Epithelial cell of proximal tubule (primary cell): ENCODE measurements around the gene CCDC167. TPM values are rescaled to one million over a fixed set of nuclear protein-coding genes. Genes with fewer than 3 reads are reported as not detected.
A peak's percentile ranks its signal among the peaks of the same experiment; 100 is the strongest.

Source experiments
- DNase-seq: peaks from one replicate; pipeline ENCODE4 v3.0.0-alpha.2; 2011; ENCODE audit warnings: low read depth
- H3K4me3 ChIP-seq: 2 replicates; pipeline ENCODE4 v1.5.1; 2011; ENCODE audit warnings: low read depth, mild to moderate bottlenecking, low read length
- total RNA-seq: library from RNA; depleted of rRNA; stranded (reverse); fragments of >200 nt; gene quantifications from 2 replicates; pipeline ENCODE4 v1.2.3, GENCODE V29; 2015
- TF ChIP-seq, protein P1 (sequence below): conservative IDR thresholded peaks from 2 replicates; pipeline ENCODE4 v1.5.1; 2012; ENCODE audit warnings: low read depth, mild to moderate bottlenecking, low read length

Gene CCDC167
- total RNA-seq, 1 donor from 2014 or later: 136 TPM

DNA sequence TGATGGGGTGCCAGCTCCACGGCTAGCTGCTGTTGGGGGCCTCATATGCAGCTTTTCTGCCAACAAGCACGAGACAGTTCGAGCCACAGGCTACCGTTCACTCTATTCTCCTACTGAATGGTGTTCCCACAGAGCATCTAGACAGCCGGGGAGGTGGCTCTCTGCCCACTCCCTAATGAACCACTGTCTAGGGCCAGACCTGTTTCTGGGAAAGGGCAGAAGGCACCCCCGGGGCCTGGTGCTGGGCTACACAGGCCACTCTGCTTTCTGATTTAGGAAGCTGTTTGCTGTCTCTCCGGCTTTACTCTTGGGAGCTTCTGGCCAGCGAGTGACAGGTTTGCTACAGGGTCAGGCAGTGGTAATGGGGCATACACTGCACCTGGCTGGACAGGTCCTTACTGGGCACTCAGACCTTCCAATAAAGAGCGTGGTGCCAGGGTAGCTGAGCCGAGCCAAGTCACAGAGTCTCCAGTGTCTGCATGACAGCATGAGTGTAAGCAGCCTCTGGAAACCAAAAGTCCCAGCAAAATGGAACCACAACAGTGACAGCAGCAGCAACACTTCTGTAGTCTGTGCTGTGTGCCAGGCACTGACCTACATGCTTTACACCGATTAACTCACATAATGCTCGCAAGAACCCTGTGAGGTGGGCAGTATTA lies 8.4 kb downstream of the CCDC167 start:
- H3K4me3 ChIP-seq: no peak overlapping the region
- TF ChIP-seq, protein P1, sequence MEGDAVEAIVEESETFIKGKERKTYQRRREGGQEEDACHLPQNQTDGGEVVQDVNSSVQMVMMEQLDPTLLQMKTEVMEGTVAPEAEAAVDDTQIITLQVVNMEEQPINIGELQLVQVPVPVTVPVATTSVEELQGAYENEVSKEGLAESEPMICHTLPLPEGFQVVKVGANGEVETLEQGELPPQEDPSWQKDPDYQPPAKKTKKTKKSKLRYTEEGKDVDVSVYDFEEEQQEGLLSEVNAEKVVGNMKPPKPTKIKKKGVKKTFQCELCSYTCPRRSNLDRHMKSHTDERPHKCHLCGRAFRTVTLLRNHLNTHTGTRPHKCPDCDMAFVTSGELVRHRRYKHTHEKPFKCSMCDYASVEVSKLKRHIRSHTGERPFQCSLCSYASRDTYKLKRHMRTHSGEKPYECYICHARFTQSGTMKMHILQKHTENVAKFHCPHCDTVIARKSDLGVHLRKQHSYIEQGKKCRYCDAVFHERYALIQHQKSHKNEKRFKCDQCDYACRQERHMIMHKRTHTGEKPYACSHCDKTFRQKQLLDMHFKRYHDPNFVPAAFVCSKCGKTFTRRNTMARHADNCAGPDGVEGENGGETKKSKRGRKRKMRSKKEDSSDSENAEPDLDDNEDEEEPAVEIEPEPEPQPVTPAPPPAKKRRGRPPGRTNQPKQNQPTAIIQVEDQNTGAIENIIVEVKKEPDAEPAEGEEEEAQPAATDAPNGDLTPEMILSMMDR: no peak
- DNase-seq: no peak

DNA sequence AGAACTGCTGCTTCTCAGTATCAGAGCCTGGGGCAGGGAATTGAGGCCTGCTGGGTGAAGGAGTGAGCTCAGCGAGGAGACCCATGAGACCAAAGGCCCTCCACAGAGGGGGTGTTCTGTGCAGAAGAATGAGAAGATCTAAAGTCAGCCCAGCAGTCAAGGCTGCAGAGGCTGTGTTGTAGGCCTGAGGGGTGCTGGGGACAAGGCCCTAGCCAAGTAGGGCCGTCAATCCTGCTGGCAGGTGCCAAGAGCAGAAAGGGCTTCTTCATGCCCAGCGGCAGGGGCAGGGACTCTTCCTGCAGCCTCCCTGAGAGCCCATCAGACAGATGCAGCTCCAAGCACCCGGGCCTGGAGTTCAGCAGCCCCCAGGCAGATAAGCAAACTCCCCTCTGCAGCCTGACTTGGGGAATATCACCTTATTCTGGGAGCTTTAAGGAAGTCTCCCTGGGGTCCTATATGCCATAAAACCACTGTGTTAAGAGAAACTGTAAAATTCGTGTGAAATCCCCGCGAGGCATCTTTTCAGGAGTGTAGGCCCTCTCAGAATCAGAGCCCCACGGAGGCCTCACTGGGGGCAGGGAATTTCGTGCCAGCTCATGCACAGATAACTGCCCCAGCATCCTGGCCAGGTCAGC lies 9.0 kb downstream of the CCDC167 start:
- DNase-seq: no peak
- H3K4me3 ChIP-seq: no peak overlapping the region
- TF ChIP-seq, protein P1: no peak

DNA sequence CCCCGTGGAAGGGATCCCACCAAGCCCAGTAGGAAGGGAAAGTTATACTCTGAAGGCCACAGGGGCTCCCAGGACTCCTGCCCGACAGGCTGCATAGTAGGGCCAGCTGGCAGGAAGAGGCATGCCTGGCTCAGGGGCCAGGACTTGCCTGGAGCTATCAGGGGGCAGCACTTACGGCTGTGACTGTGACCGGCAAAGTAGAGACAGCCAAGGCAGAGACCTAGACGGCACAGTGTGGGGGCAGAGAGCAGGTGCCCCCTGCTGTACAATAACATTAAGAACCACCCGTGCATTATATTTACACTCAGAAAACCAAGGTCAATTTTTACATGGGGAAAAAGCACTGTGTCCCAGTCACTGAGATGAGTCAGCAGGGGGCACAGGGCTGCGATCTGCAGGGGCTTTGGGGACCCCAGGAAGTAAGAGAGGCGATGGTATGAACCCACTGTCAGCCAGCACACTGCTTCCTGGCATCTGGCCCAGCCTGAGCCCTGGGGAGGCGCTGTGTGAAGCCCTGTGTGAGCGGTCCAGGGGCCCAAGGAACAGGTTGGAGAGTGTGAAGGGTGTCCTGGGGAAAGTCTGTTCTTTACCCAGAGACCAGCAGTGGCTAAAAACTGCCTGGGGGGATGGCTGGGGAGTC lies 9.9 kb downstream of the CCDC167 start:
- no peak overlapping the region for H3K4me3 ChIP-seq
- DNase-seq: no peak
- TF ChIP-seq, protein P1: peak; percentile 23

DNA sequence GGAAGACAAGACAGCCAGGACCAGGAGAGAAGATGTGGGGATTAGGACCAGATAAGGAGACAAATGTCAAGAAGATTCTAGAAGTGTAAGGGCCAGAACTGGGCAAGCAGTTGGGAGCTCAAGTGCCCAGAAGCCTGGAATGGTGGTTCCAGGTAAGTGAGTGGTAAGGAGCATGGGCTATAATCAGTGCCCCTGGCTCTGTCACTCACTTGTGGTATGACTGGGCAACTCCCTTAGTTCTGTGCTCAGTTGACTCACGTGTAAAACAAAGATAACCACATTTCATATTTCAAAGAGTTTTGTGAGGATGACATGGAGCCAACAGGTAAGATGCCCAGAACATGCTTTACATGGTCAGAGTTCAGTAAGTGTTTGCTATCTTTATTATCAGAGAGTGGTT lies 11.2 kb downstream of the CCDC167 start:
- no peak overlapping the region for H3K4me3 ChIP-seq
- DNase-seq: no peak
- TF ChIP-seq, protein P1: no peak

DNA sequence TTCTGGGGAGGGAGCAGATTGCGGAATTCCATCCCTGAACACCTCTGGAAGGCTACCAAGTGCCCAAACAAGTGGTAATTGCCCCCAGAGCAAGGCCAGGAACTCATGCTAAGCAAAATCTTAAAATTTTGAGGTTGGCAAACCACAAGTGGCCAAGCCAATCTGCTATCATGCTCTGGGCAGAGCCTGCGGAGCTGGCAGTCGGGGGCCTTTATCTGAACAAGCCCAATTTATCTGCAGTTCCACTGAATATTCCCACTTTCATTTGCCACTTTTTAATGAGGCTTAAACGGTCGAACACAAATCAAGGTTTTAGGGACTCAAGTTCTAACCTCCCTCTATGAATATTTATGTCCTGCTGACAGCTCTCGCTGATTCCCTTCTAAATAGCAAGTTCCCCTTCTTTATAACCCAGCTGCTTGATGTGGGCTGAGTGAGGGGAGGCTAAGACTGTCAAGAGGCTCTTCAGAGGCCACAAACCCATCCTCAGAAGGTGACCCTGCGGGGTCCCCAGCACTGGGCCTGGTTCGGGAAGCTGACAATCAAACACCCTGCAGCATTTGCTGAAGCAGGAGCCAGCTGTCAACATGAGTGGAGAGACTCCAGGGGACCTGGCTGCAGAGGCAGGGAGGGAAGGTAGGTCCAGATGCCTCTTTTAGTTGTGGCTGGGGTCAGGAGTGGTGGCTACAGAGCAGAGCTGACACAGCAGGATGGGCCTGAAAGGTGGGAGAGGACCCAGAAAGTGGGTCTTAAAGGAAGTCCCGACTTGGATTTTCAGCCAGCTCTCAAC lies 11.9 kb downstream of the CCDC167 start:
- H3K4me3 ChIP-seq: no peak overlapping the region
- DNase-seq: no peak
- TF ChIP-seq, protein P1: no peak

DNA sequence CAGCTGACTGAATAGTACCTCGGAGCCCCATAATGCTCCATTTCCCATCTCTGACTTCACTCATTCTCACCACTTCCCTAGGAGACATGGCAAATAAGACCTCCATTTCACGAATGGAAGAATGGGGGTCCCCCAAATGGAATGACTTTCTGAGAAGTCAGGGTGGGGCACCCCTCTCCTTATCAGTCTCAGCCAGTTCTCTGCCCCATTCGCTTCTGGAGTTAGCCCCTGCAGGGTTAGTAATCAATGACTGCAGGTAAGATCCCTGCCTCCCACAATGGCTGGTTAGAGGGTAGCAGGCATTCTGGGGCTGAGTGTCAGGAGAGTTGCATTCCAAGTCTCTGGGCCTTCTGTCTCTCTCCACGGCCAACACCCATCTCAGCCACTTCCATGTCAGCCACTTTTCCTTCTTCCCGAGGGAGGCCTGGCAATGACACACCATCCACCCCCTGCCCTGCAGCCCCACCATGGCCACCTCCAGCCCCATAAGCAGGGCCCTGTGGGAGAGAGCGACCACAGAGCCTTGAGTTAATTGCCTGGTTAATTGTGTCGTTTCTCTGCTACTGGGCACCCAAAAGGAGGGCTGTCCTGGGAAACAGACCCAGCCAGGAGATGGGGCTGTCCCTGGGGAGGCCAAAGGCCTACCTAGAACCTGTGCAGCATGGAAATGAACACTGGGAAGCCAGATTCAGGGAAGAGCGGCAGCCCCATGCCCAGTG lies 13.4 kb downstream of the CCDC167 start:
- no peak overlapping the region for H3K4me3 ChIP-seq
- DNase-seq: no peak
- TF ChIP-seq, protein P1: no peak
